ENCODE results near the gene GABARAPL1.
"Not testable (repeated sequence)": the region's sequence is repeated elsewhere in the genome, so short reads cannot be mapped to it uniquely, and the experiment has no call there.

GABARAPL1 gene

DNA sequence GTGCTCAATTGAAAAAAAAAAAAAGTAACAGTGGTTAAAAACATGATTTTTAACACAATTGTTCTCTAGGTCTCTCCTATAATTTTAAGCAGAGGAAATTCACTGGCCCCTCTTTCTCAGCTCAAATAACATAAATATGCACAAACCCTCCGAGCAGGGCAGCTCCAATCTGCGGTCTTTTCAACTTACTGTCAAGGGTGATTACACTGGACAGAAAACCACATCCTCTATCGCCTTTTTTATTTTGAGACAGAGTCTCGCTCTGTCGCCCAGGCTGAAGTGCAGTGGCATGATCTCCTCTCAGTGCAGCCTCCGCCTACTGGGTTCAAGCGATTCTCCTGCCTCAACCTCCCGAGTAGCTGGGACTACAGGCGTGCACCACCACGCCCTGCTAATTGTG is 16.5 kb upstream of the GABARAPL1 start:
- no peak for DNase-seq (ENCODE audit: low read depth in 4 of 4, low spot score in 1 of 4)

DNA sequence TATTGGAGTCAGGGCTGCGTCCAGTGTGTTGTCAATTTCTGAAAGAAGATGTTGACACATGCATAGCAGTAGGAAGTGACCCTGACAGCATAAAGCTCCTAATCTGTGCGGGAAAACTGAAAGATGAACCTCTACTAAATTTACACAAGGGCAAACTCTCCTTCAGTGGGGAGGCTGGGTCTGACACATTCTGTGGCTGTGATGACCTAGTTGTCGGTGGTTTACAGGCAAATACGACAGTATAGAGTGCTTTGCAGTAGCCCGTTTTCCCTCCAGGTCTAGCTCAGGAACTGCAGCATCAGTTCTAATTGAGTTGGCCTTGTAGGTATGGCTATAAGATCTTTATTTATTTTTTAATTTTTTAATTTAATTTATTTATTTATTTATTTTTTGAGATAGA is 14.8 kb upstream of the GABARAPL1 start:
- DNase-seq (ENCODE audit: low read depth in 4 of 4, low spot score in 1 of 4), result no peak

DNA sequence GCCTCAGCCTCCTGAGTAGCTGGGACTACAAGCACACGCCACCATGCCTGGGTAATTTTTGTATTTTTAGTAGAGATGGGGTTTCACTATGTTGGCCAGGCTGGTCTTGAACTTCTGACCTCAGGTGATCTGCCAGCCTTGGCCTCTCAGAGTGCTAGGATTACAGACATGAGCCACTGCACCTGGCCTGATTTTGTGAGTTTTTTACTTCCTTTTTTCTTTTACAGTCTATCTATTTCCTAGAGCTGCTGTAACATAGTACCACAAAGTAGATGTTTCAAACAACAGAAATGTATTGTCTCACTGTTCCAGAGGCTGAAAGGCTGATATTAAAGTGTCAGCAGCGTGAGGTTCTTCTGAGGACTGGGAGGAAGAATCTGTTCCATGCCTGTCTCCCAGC is 8.2 kb upstream of the GABARAPL1 start:
- DNase-seq (ENCODE audit: low read depth in 4 of 4, low spot score in 1 of 4), result not testable (repeated sequence)

- DNase-seq (ENCODE audit: low read depth in 4 of 4, low spot score in 1 of 4), result no peak
These were observed 7.4 kb upstream of the GABARAPL1 start for GRCh38 chr12:10205220-10205807.

GRCh38 chr12:10207136-10207535 is 5.5 kb upstream of the GABARAPL1 start:
- DNase-seq (ENCODE audit: low read depth in 4 of 4, low spot score in 1 of 4), result no peak

DNA sequence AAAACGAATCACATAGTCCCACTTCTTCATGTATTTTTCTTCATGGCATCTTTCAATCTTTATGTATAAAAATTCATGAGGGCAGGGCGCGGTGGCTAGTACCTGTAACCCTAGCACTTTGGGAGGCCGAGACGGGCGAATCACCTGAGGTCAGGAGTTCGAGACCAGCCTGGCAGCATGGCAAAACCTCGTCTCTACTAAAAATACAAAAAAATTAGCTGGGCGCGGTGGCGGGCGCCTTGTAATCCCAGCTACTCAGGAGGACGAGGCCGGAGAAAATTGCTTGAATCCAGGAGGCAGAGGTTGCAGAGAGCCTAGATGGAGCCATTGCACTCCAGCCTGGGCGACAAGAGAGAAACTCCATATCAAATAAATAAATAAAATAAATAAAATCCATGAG is 2.5 kb upstream of the GABARAPL1 start:
- DNase-seq (ENCODE audit: low read depth in 4 of 4, low spot score in 1 of 4), result no peak

DNA sequence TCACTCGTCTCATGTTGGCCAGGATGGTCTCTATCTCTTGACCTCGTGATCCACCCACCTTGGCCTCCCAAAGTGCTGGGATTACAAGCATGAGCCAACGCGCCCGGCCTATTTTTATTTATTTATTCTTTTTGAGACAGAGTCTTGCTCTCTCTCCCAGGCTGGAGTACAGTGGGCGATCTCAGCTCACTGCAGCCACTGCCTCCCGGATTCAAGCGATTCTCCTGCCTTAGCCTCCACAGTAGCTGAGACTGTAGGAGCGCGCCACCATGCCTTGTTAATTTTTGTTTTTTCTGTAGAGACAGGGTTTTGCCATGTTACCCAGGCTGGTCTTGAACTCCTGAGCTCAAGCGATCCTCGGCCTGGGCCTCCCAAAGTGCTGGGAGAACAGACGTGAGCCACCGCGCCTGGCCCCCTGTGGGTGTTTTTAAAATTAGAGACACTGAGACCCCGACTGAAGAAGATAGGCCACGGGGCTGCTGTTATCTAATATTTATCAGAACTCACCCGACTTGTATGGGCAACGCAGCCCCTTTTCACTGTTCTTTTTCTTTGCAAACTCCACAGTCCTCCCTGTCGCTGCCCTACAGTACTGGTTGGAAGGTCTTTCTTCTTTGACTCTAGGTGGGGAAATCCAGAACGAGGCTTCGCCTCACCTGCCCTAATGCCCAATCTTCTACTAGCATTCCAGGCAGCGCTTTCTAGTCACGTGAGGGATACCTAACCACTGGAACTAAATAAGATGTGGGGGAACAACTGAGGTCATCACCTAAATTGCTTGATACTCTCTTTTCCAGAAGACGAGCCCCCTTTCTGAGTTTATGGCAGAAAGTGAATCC is 1.4 kb upstream of the GABARAPL1 start:
- DNase-seq (ENCODE audit: low read depth in 4 of 4, low spot score in 1 of 4), result no peak

DNA sequence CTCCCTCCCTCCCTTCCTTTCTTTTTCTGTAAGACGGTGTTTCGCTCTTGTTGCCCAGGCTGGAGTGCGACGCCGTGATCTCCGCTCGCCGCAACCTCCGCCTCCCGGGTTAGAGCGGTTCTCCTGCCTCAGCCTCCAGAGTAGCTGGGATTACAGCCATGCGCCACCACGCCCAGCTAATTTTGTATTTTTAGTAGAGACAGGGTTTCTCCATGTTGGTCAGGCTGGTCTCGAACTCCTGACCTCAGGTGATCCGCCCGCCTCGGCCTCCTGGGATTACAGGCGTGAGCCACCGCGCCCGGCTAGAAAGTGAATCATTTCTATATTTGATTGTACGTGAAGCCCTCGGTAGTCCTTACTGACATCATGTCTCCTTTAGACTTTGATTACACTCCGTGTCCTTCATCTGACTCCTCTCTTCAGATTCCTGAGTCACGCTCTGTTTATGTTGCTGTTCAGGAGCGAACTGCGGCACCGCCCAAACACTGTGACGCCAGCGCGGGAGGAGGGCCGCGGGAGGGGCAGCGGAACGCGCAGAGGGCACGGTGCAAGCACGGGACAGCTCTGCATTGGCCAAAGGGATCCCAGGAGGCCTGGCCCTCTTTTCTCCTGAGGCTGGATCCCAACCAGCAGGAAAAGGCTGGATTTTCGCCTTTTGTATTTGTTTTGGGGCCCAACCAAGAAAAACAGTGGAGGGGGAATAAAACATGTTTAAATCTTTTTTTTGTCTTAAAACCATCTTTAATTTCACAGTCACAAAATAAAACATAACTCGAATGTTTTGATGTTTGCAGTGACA is 538 bp upstream of the GABARAPL1 start:
- DNase-seq (ENCODE audit: low read depth in 4 of 4, low spot score in 1 of 4), result peak; percentile 62 to 78 (median 68)

GRCh38 chr12:10213168-10214135 is 775 bp downstream of the GABARAPL1 start:
- DNase-seq (ENCODE audit: low read depth in 4 of 4, low spot score in 1 of 4), result peak in 3 of 4 experiments; percentile 31 to 56 (median 55)

- DNase-seq (ENCODE audit: low read depth in 4 of 4, low spot score in 1 of 4), result no peak
These were observed 1.6 kb downstream of the GABARAPL1 start for GRCh38 chr12:10214136-10214894.

DNA sequence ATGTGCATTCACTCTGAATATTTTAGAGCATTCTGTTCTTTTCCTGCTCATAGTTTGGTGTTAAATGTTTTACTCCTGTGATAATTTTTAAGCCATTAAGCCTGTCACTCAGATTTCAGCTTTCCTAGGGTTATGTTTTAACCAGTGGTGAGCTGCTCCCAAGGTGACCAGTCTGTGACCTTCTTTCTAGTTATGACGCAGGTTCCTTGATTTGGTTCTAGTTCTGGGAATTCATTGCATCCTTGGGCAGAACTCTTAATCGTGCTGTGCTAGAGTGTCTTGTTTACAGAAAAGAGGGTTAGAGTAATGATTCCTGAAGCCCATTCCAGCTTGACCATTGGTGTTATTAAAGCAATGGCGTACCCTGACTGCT is 2.2 kb downstream of the GABARAPL1 start:
- DNase-seq (ENCODE audit: low read depth in 4 of 4, low spot score in 1 of 4), result no peak

- no peak for DNase-seq (ENCODE audit: low read depth in 4 of 4, low spot score in 1 of 4)
These were observed 2.8 kb downstream of the GABARAPL1 start for GRCh38 chr12:10215436-10215835.

- not testable (repeated sequence) for DNase-seq (ENCODE audit: low read depth in 4 of 4, low spot score in 1 of 4)
These were observed 3.3 kb downstream of the GABARAPL1 start for GRCh38 chr12:10215946-10216345.

- no peak for DNase-seq (ENCODE audit: low read depth in 4 of 4, low spot score in 1 of 4)
These were observed 5.3 kb downstream of the GABARAPL1 start for GRCh38 chr12:10218021-10218420.

DNA sequence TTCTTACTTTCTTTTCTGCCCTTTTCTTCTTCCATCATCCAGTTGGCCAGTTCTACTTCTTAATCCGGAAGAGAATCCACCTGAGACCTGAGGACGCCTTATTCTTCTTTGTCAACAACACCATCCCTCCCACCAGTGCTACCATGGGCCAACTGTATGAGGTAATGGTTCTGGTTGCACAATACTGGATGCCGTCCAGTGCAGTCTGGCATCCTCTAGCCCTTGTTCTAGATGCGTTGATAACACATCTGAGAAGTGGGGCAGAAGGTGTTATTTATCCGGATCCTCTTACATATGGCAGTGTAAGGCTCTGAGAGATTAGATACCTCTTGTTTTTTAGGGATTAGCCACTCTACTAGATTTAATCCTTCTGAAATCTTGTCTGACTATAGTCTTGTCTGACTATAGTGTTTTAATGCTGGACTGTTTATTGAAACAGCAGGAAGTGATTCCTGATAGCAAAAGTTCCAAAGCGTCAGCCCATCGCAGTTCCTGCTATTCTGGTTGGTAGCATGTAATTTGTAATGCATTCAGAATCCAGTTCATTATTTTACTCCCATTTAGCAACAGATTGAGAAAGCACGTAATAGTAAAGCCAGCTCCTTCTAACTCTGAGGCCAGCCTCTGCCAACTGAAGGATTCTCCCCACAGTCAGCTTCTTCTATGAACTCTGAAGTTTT is 7.9 kb downstream of the GABARAPL1 start:
- DNase-seq (ENCODE audit: low read depth in 4 of 4, low spot score in 1 of 4), result no peak

GRCh38 chr12:10221846-10222245 is 9.2 kb downstream of the GABARAPL1 start:
- DNase-seq (ENCODE audit: low read depth in 4 of 4, low spot score in 1 of 4), result no peak

DNA sequence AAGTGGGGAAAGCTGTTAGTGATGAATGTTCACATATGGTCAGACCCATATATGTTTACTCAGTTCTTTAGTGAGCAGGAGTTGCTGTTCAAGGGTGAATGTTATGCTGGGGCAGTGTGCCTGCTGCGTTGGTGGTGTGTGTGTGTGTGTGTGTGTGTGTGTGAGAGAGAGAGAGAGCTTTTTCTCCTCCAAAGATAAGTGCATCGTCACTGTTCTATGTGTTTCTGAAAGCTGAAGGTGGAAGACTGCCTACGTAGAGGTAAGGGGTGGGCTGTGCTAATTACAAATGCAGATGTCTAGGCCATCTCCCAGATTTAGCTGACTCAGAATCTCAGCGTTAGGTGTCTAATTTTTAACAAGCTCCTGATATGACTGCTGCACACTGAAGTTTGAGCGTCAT is 10.5 kb downstream of the GABARAPL1 start:
- no peak for DNase-seq (ENCODE audit: low read depth in 4 of 4, low spot score in 1 of 4)

DNA sequence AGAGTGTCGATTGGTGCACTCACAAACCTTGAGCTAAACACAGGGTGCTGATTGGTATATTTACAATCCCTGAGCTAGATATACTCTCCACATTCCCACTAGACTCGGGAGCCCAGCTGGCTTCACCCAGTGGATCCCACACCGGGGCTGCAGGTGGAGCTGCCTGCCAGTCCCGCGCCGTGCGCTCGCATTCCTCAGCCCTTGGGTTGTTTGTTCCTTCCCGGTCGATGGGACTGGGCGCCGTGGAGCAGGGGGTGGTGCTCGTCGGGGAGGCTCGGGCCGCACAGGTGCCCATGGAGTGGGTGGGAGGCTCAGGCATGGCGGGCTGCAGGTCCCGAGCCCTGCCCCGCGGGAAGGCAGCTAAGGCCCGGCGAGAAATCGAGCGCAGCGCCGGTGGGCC is 12.7 kb downstream of the GABARAPL1 start:
- not testable (repeated sequence) for DNase-seq (ENCODE audit: low read depth in 4 of 4, low spot score in 1 of 4)

GRCh38 chr12:10226086-10226485 is 13.4 kb downstream of the GABARAPL1 start:
- DNase-seq (ENCODE audit: low read depth in 4 of 4, low spot score in 1 of 4), result no peak

Measured in stimulated activated CD4-positive, alpha-beta T cell treated with anti-CD3 and anti-CD28 coated beads, Interleukin-1b, Interleukin-23, amount 100 ng/mL, for 24 hours (primary cell).